Heart left ventricle (tissue), 16 donors: ENCODE data around the gene PLA2G4B. TPM values are rescaled to one million over a fixed set of nuclear protein-coding genes. Genes with fewer than 3 reads are reported as not detected.

Source experiments
- ATAC-seq, 4 donors: fragments of 200-7000 bp; cut with Tn5 transposase; one replicate each; pipeline ENCODE4 v1.9.1; 2020 to 2022; ENCODE audit warnings: moderate library complexity in 4 of 4, mild to moderate bottlenecking in 3 of 4, moderate number of reproducible peaks in 1 of 4
- DNase-seq, 5 donors: peaks; one replicate each; pipeline ENCODE4 v3.0.0-alpha.2; 2020
- H3K27ac ChIP-seq, 12 donors: fragments of 200-600 bp; sonication (generic) in 4 of 12; one replicate each; pipeline versions ENCODE4 v1.5.0 to v1.8.0; 2016 to 2022; ENCODE audit warnings: mild to moderate bottlenecking in 2 of 12
- H3K27me3 ChIP-seq, 9 donors: fragments of 200-600 bp; sonication (generic) in 2 of 9; one replicate each; pipeline versions ENCODE4 v1.5.1 to v1.8.0; 2016 to 2022; ENCODE audit warnings: mild to moderate bottlenecking in 3 of 9
- H3K36me3 ChIP-seq, 9 donors: fragments of 200-600 bp; sonication (generic) in 2 of 9; one replicate each; pipeline versions ENCODE4 v1.5.0 to v1.8.0; 2018 to 2022; ENCODE audit warnings: mild to moderate bottlenecking in 2 of 9
- H3K4me1 ChIP-seq, 12 donors: fragments of 200-600 bp; sonication (generic) in 4 of 12; one replicate each; pipeline versions ENCODE4 v1.5.0 to v1.8.0; 2016 to 2022; ENCODE audit warnings: mild to moderate bottlenecking in 3 of 12
- H3K4me3 ChIP-seq, 12 donors: fragments of 200-600 bp; sonication (generic) in 4 of 12; one replicate each; pipeline versions ENCODE4 v1.5.0 to v1.8.0; 2017 to 2022; ENCODE audit warnings: mild to moderate bottlenecking in 9 of 12, moderate library complexity in 4 of 12
- H3K9me3 ChIP-seq, 12 donors: fragments of 200-600 bp; sonication (generic) in 4 of 12; one replicate each; pipeline versions ENCODE4 v1.5.0 to v1.8.0; 2016 to 2022; ENCODE audit warnings: mild to moderate bottlenecking in 1 of 12
- CTCF ChIP-seq, 12 donors: fragments of 200-600 bp; sonication (generic) in 4 of 12; IDR thresholded peaks; one replicate each; pipeline versions ENCODE4 v1.5.0 to v1.8.0; 2018 to 2022; ENCODE audit warnings: antibody characterized with exemption in 12 of 12, mild to moderate bottlenecking in 5 of 12
- POLR2A ChIP-seq, 2 donors: fragments of 450-650 bp; IDR thresholded peaks; one replicate each; pipeline ENCODE4 v1.6.1; 2017; ENCODE audit warnings: antibody characterized with exemption in 2 of 2, mild to moderate bottlenecking in 2 of 2, moderate library complexity in 2 of 2
- WGBS, 4 donors: extraction: QIAGEN DNeasy Blood & Tissue Kit in 2 of 4; methylation state at CpG; one replicate each; pipeline versions ENCODE4 v1.1.5 to v1.1.7; 2013 to 2018; 5-methylcytosine and 5-hydroxymethylcytosine counted together
- intact Hi-C, 10 donors: fragments of 100-400 bp; cut with DNase I; formaldehyde crosslinking; loops; one replicate each; pipeline versions ENCODE4 v1.11.1 to v1.14.2; 2022
- polyA plus RNA-seq, 2 donors: library from polyadenylated mRNA; stranded (reverse); fragments of 200-250 nt; gene quantifications; one replicate each; pipeline ENCODE4 v1.2.3, GENCODE V29; 2013
- total RNA-seq, 9 donors: library from RNA; depleted of rRNA in 2 of 9; stranded (reverse); fragments of >200 nt in 2 of 9; fragmentation: NEBNext Ultra II Directional in 3 of 9; extraction: Animal tissue kit (Norgen Biotek cat#: 25700) in 3 of 9; gene quantifications; one replicate each; pipeline versions ENCODE4 v1.1.0 to v1.2.4, GENCODE V29; 2016 to 2023
- donor health status: ischemic (EF 13 %, LVEDD 7.1; RV severe dilation, severe dysfunction).
- donor health status: healthy with polysubstance abuse.
- donor health status: DM: no; HTN: yes; CAD: no.
- donor health status: DM: no; HTN: no; CAD: no.
- donor health status: ischemic (EF 25% LVEDD 6.9; RV normal size, moderate dysfunction).
- donor health status: ischemic (EF 25% LVEDD 5.7; RV mildly dilated, moderate dysfunction).
- donor health status: healthy.
- donor health status: DM: yes; HTN: yes; CAD: no.
- donor health status: ischemic (EF 35%, LVEDD 5.7; RV mildly dilated, moderate dysfunction).
- donor health status: nonischemic (EF 11% LVEDD 7.7; RV severe dilation, severe dysfunction).
- donor health status: DM: yes; HTN: yes; CAD: no.
- donor health status: PGD.
- donor health status: ischemic (EF 29% LVEDD 5.4; RV normal size, mild dysfunction).
- donor health status: nonischemic (EF 23%, LVEDD 6.1; RV moderate dilation, normal function).

The PLA2G4B gene
- total and polyA plus RNA-seq, 11 donors = 0.38 to 6.0 (median 2.8) TPM

- Histone ChIP-seq H3K4me3 (no peak overlapping the region), H3K27ac (no peak overlapping the region), H3K36me3 (peaks cover 0 to 65% (median 57%) of the 10 kb centered on the region in 9 donors), H3K27me3 (no peaks in the 10 kb centered on the region), H3K4me1 (peaks cover 0 to 8% (median under 1%) of the 10 kb centered on the region in 12 donors), H3K9me3 (no peaks in the 10 kb centered on the region)
- WGBS, 4 donors = 94 to 96% (median 95%) methylated on average over 6 to 8 of the region's 8 CpGs
- intact Hi-C loops = loop anchor here in 9 of 10 donors (2.0 to 10.0 kb wide), 7 partner anchors 206 to 339 kb away; partner anchors contain the start of gene TYRO3 (in 7 of the 9)
- TF ChIP-seq CTCF (IDR thresholded peaks at IDR 0.05) (no peak), POLR2A (IDR thresholded peaks at IDR 0.05) (no peak)
- DNase-seq = no peak
- no peak for ATAC-seq
These were observed 25.2 kb upstream of the PLA2G4B start for GRCh38 chr15:41813426-41813825.

- Histone ChIP-seq H3K4me3 (no peak overlapping the region), H3K36me3 (peaks cover 0 to 76% (median 68%) of the 10 kb centered on the region in 9 donors), H3K4me1 (peaks cover 0 to 8% (median under 1%) of the 10 kb centered on the region in 12 donors), H3K27me3 (no peaks in the 10 kb centered on the region), H3K27ac (no peak overlapping the region), H3K9me3 (no peaks in the 10 kb centered on the region)
- DNase-seq (no peak), ATAC-seq (no peak)
- WGBS, 4 donors = 89 to 93% (median 92%) methylated on average over 5 of the region's 5 CpGs
- intact Hi-C loops = loop anchor here in 9 of 10 donors (5.0 to 10.0 kb wide), 6 partner anchors 207 to 340 kb away; partner anchors contain the start of gene TYRO3 (in 7 of the 9)
- TF ChIP-seq POLR2A (IDR thresholded peaks at IDR 0.05) = no peak
- no peak for TF ChIP-seq CTCF (IDR thresholded peaks at IDR 0.05)
These were observed 24.1 kb upstream of the PLA2G4B start for GRCh38 chr15:41814534-41814933.

GRCh38 chr15:41816788-41817187, 21.9 kb upstream of the PLA2G4B start:
- H3K4me1 ChIP-seq = no peaks in the 10 kb centered on the region
- DNase-seq = no peak
- H3K27ac ChIP-seq = no peak overlapping the region
- H3K4me3 ChIP-seq = no peak overlapping the region
- no peaks in the 10 kb centered on the region for H3K9me3 ChIP-seq
- peaks cover 0 to 97% (median 87%) of the 10 kb centered on the region in 9 donors for H3K36me3 ChIP-seq
- no peak for ATAC-seq
- WGBS, 4 donors = 94 to 97% (median 97%) methylated on average over 8 to 9 of the region's 9 CpGs
- intact Hi-C loops = loop anchor here in 6 of 10 donors (10.0 kb wide), 3 partner anchors 212 to 342 kb away; partner anchors contain the start of gene TYRO3 (in 3 of the 6)
- TF ChIP-seq POLR2A (IDR thresholded peaks at IDR 0.05) = no peak
- no peak for TF ChIP-seq CTCF (IDR thresholded peaks at IDR 0.05)
- no peaks in the 10 kb centered on the region for H3K27me3 ChIP-seq

- WGBS, 4 donors = 91 to 94% (median 93%) methylated on average over 14 of the region's 14 CpGs
- peaks cover 0 to 97% (median 88%) of the 10 kb centered on the region in 9 donors for H3K36me3 ChIP-seq
- no peaks in the 10 kb centered on the region for H3K9me3 ChIP-seq
- DNase-seq (no peak), ATAC-seq (no peak)
- no peak for TF ChIP-seq CTCF (IDR thresholded peaks at IDR 0.05)
- TF ChIP-seq POLR2A (IDR thresholded peaks at IDR 0.05) = no peak
- no peak overlapping the region for H3K4me3 ChIP-seq
- no peaks in the 10 kb centered on the region for H3K27me3 ChIP-seq
- H3K4me1 ChIP-seq = no peaks in the 10 kb centered on the region
- intact Hi-C loops = loop anchor here in 6 of 10 donors (10.0 kb wide), 3 partner anchors 213 to 343 kb away; partner anchors contain the start of gene TYRO3 (in 3 of the 6)
- no peak overlapping the region for H3K27ac ChIP-seq
These were observed 21.3 kb upstream of the PLA2G4B start for GRCh38 chr15:41817327-41817726.
